HUES6 (cell line): ENCODE measurements around the gene SNRNP25.

Experiments
- H3K27ac ChIP-seq: 2 replicates; pipeline ENCODE4 v1.7.0; 2013; ENCODE audit warnings: low read depth, mild to moderate bottlenecking, low read length, inconsistent platforms
- H3K27me3 ChIP-seq: 2 replicates; pipeline ENCODE4 v1.6.1; 2013; ENCODE audit warnings: low read length; ENCODE audit not compliant: control insufficient read depth, insufficient read depth
- H3K36me3 ChIP-seq: 2 replicates; pipeline ENCODE4 v1.6.1; 2013; ENCODE audit warnings: low read length; ENCODE audit not compliant: control insufficient read depth, insufficient read depth
- H3K4me1 ChIP-seq: 2 replicates; pipeline ENCODE4 v1.6.1; 2013; ENCODE audit warnings: low read length; ENCODE audit not compliant: control insufficient read depth, insufficient read depth
- H3K4me3 ChIP-seq: 2 replicates; pipeline ENCODE4 v1.5.1; 2013; ENCODE audit warnings: low read depth, low read length
- H3K9ac ChIP-seq: one replicate; pipeline ENCODE4 v1.6.1; 2013; ENCODE audit warnings: mild to moderate bottlenecking, low read length
- H3K9me3 ChIP-seq: 2 replicates; pipeline ENCODE4 v1.6.1; 2013; ENCODE audit warnings: low read depth, low read length; ENCODE audit not compliant: control insufficient read depth, insufficient read depth

The SNRNP25 gene

DNA sequence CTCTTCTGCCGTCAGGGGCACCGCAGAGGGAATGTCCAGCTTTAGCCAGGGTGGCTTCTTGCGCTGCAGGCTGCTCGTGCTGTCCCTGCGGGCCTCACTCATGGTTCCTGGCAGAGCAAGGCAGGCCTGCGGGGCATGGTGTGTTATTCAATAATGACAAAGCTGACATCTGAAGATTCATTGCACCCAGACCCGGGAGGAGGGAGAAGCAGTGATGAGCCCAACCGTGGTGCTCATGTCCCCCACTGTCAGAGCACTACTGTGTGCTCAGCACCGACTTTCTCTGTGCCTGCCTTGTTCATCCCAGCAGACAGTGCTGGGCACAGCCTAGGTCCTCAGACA lies 11.3 kb downstream of the SNRNP25 start:
- Histone ChIP-seq H3K4me3 (no peak overlapping the region), H3K9me3 (no peaks in the 10 kb centered on the region), H3K36me3 (peaks cover 51% of the 10 kb centered on the region), H3K27me3 (no peaks in the 10 kb centered on the region), H3K27ac (no peak overlapping the region), H3K9ac (no peak overlapping the region), H3K4me1 (peaks cover 38% of the 10 kb centered on the region; the same call in 1 of the 2 replicates)

GRCh38 chr16:65745-66144 lies 12.1 kb downstream of the SNRNP25 start:
- Histone ChIP-seq H3K9me3 (no peaks in the 10 kb centered on the region), H3K27me3 (no peaks in the 10 kb centered on the region), H3K27ac (no peak overlapping the region), H3K4me1 (peaks cover 46% of the 10 kb centered on the region; the same call in 1 of the 2 replicates), H3K9ac (no peak overlapping the region), H3K4me3 (no peak overlapping the region), H3K36me3 (peaks cover 42% of the 10 kb centered on the region)

- H3K9me3 ChIP-seq, result no peaks in the 10 kb centered on the region
- peaks cover 36% of the 10 kb centered on the region for H3K36me3 ChIP-seq
- no peak overlapping the region for H3K27ac ChIP-seq
- no peak overlapping the region for H3K4me3 ChIP-seq
- H3K4me1 ChIP-seq, result peaks cover 53% of the 10 kb centered on the region
- H3K27me3 ChIP-seq, result no peaks in the 10 kb centered on the region
- H3K9ac ChIP-seq, result peak overlapping the region; percentile 21
Observed at GRCh38 chr16:66309-67182, 12.9 kb downstream of the SNRNP25 start.

DNA sequence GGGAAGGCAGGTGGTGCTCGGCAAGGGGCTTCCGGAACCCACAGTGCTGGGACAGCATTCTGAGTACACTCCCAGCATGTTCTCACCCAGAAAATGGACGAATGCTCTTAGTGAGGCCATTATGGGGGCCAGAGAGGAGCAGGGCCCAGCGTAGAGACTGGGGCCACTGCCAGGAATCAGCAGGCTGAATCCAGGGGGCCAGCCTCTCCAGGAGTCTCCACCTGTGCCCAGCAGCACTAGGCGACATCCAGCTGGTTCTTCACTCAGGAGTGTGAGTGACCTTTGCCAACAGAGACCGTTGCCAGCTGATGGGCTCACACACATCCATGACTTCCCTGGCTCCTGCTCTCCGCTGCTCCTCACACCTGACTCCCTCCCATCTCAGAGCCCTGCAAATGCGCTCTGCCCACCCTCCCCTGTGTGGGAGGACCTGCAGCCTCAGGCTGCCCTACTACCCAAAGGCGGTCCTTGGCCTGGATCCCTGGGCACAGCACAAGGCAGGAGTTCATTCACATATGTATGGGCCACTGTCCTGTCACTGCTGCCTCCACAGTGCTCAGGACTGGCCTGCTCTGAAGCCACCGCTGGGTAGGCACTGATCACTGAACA lies 13.7 kb downstream of the SNRNP25 start:
- H3K4me1 ChIP-seq, result peaks cover 53% of the 10 kb centered on the region
- no peak overlapping the region for H3K4me3 ChIP-seq
- H3K27ac ChIP-seq, result no peak overlapping the region; the same call in 1 of the 2 replicates
- H3K36me3 ChIP-seq, result peaks cover 28% of the 10 kb centered on the region
- no peaks in the 10 kb centered on the region for H3K9me3 ChIP-seq
- no peaks in the 10 kb centered on the region for H3K27me3 ChIP-seq
- peak overlapping the region; percentile 21 for H3K9ac ChIP-seq

DNA sequence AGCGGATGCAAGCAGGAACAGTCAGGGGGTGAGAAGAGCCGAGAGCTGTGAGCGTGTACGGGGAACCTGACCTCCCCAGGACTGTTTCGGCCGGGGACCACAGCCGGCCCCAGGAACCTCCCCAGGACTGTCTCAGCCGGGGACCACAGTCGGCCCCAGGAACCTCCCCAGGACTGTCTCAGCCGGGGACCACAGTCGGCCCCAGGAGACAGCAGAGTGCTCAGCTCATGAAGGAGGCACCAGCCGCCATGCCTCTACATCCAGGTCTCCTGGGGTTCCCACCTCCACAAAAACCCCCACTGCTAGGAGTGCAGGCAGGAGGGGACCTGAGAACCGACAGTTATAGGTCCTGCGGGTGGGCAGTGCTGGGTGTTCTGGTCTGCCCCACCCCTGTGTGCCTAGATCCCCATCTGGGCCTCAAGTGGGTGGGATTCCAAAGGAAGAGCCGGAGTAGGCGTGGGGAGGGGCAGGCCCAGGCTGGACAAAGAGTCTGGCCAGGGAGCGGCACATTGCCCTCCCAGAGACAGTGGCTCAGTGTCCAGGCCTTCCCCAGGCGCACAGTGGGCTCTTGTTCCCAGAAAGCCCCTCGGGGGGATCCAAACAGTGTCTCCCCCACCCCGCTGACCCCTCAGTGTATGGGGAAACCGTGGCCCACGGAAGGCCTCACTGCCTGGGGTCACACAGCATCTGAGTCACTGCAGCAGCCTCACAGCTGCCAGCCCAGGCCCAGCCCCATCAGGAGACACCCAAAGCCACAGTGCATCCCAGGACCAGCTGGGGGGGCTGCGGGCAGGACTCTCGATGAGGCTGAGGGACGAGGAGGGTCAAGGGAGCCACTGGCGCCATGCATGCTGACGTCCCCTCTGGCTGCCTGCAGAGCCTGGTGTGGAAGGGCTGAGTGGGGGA lies 14.5 kb downstream of the SNRNP25 start:
- Histone ChIP-seq H3K27me3 (no peaks in the 10 kb centered on the region), H3K27ac (no peak overlapping the region; the same call in 1 of the 2 replicates), H3K9ac (peak overlapping the region; percentile 7), H3K4me1 (peaks cover 58% of the 10 kb centered on the region), H3K36me3 (peaks cover 20% of the 10 kb centered on the region), H3K4me3 (no peak overlapping the region), H3K9me3 (no peaks in the 10 kb centered on the region)

DNA sequence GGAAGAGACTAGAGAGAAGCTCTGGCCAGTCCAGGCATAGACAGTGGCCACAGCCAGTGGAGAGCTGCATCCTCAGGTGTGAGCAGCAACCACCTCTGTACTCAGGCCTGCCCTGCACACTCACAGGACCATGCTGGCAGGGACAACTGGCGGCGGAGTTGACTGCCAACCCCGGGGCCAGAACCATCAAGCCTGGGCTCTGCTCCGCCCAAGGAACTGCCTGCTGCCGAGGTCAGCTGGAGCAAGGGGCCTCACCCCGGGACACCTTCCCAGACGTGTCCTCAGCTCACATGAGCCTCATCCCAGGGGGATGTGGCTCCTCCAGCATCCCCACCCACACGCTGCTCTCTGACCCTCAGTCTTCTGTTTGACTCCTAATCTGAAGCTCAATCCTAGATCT lies 15.6 kb downstream of the SNRNP25 start:
- Histone ChIP-seq H3K27ac (no peak overlapping the region), H3K9ac (peak overlapping the region; percentile 30), H3K27me3 (no peaks in the 10 kb centered on the region), H3K4me1 (peaks cover 68% of the 10 kb centered on the region), H3K9me3 (no peaks in the 10 kb centered on the region), H3K36me3 (peaks cover 9% of the 10 kb centered on the region), H3K4me3 (no peak overlapping the region)

- peaks cover 84% of the 10 kb centered on the region for H3K4me1 ChIP-seq
- H3K4me3 ChIP-seq, result peak overlapping the region; percentile 87
- no peaks in the 10 kb centered on the region for H3K36me3 ChIP-seq
- H3K9ac ChIP-seq, result peak overlapping the region; percentile 96
- no peaks in the 10 kb centered on the region for H3K27me3 ChIP-seq
- peak overlapping the region; percentile 11; the same call in 1 of the 2 replicates for H3K27ac ChIP-seq
- H3K9me3 ChIP-seq, result no peaks in the 10 kb centered on the region
Observed at GRCh38 chr16:71210-71539, 17.5 kb downstream of the SNRNP25 start.

DNA sequence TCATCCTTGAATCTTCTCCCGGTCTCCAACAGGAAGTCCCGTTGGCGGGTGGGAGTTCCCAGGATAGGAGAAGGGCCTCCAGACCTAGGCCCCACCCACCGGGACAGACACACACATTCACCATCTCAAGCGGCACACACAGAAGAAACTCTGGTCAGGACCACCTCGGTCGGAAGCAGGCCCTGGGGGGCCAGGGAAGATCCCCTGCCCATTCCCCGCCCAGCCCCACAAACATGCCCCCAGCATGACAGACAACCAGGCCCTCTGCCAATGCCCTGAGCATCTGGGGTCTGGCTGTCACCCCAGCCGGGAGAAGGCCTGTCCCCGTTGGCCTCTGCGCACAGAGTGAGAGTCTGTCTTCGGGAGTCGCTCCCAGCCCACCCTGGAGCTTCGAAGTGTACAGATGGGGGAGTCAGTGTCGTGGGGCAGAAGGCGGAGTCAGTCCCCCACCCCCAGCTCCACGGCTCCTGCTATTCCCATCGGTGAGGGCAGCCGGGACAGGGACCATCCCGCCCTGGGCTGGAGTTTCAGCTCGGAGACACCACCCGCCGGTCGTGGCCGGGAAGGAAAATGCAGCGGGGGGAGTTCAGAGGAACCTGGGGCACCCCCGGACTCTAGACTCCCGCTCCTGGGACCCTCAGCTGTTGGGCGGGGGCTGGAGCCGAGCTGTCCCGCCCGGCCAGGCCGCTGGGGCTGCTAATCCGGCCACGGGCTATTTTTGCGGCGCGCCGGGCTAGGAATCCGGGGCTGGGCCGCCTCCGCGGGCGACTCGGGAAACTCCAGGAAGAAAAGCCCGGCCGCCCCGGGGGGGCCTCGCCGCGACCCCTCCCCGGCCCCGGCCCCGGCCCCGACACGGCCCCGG lies 18.1 kb downstream of the SNRNP25 start:
- Histone ChIP-seq H3K9ac (peak overlapping the region; percentile 96), H3K27me3 (no peaks in the 10 kb centered on the region), H3K27ac (peak overlapping the region; percentile 81; the same call in 1 of the 2 replicates), H3K9me3 (no peaks in the 10 kb centered on the region), H3K4me1 (peaks cover 85% of the 10 kb centered on the region), H3K36me3 (no peaks in the 10 kb centered on the region), H3K4me3 (peak overlapping the region; percentile 87)

DNA sequence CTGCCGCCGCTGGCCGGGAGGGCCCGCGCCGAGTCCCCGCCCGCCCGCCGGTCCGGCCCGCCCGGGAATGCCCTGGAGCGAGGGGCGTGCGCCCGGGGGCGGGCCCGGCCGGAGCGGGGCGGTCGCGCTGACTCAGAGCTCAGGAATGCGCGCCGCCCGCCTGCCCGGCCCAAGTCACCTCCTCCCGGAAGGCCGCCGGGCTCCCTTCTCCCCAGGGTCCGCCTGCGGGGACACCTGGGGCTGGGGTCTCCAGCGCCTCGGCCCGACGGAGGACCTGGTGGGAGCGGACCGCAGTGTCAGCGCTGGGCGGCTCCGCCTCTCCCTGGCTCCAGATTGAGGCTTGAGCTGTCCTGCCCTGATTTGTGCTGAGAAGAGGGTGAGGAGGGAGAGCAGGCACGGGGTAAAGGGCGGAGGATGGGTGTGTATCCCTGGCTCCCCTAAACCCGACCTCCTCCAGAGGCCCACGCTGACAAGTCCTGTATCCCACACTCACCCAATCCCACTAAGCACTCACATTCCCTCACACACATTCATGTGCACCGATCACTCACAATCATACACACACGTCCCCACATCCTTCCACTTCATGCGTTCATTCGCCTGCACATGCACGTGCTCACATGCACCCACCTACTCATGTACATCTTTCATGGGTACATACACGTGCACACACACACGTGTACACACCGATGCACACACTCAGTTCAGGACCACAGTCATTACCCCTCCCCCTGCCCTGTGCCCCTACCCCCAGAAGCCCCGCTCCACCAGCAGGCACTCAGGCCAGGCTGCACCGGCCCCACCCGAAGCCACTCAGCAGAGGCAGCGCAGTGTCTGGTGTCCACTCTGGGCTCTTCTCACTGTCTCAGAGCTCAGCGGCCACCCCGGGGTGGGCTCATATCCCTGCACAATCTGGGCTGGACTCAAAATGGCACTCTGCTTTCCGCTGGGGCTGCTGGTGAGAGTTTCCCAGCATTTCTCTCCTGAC lies 19.2 kb downstream of the SNRNP25 start, which contains the start of gene RHBDF1:
TSS of gene RHBDF1 (minus strand) at position 71 of the 988 bp plus-strand sequence. CDS start 7,616 bp downstream, outside the sequence.
- Histone ChIP-seq H3K27ac (peak within 1 kb of the TSS; percentile 84; the same call in 1 of the 2 replicates), H3K9ac (peak within 1 kb of the TSS; percentile 96), H3K27me3 (no peaks in the 10 kb centered on the region), H3K4me3 (peak within 1 kb of the TSS; percentile 87), H3K4me1 (peaks cover 81% of the 10 kb centered on the region), H3K36me3 (no peaks in the 10 kb centered on the region), H3K9me3 (no peaks in the 10 kb centered on the region)
